HL-60 (cell line): ENCODE results near the gene SUMF2.

Source experiments
- CTCF ChIP-seq: IDR thresholded peaks from one replicate; pipeline ENCODE4 v1.5.1; 2011; ENCODE audit warnings: low read length, control low read depth, inconsistent platforms; ENCODE audit not compliant: insufficient read depth
- SPI1 ChIP-seq: IDR thresholded peaks from 2 replicates; pipeline ENCODE4 v1.6.1; 2012; ENCODE audit warnings: low read depth, mild to moderate bottlenecking, borderline replicate concordance

GRCh38 chr7:56063882-56064625 lies at the start of gene SUMF2:
- no peak for TF ChIP-seq CTCF
- TF ChIP-seq SPI1: no peak
